Measurements from ENCODE around the gene NUDT6.

GRCh38 chr4:122911588-122911987, 10.8 kb downstream of the NUDT6 start:
- TF ChIP-seq, protein P1, sequence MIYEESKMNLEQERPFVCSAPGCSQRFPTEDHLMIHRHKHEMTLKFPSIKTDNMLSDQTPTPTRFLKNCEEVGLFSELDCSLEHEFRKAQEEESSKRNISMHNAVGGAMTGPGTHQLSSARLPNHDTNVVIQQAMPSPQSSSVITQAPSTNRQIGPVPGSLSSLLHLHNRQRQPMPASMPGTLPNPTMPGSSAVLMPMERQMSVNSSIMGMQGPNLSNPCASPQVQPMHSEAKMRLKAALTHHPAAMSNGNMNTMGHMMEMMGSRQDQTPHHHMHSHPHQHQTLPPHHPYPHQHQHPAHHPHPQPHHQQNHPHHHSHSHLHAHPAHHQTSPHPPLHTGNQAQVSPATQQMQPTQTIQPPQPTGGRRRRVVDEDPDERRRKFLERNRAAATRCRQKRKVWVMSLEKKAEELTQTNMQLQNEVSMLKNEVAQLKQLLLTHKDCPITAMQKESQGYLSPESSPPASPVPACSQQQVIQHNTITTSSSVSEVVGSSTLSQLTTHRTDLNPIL (CRISPR knock-in tag; IDR thresholded peaks at IDR 0.05; ENCODE audit: low read depth) = no peak
- TF ChIP-seq, protein P2, sequence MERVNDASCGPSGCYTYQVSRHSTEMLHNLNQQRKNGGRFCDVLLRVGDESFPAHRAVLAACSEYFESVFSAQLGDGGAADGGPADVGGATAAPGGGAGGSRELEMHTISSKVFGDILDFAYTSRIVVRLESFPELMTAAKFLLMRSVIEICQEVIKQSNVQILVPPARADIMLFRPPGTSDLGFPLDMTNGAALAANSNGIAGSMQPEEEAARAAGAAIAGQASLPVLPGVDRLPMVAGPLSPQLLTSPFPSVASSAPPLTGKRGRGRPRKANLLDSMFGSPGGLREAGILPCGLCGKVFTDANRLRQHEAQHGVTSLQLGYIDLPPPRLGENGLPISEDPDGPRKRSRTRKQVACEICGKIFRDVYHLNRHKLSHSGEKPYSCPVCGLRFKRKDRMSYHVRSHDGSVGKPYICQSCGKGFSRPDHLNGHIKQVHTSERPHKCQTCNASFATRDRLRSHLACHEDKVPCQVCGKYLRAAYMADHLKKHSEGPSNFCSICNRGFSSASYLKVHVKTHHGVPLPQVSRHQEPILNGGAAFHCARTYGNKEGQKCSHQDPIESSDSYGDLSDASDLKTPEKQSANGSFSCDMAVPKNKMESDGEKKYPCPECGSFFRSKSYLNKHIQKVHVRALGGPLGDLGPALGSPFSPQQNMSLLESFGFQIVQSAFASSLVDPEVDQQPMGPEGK (CRISPR knock-in tag; IDR thresholded peaks at IDR 0.05; ENCODE audit: borderline replicate concordance) = no peak
- TF ChIP-seq ARNTL (CRISPR knock-in tag; IDR thresholded peaks at IDR 0.05; ENCODE audit: borderline replicate concordance, low read depth) (no peak), ZNF70 (CRISPR knock-in tag; IDR thresholded peaks at IDR 0.05) (no peak), ZNF8 (CRISPR knock-in tag; IDR thresholded peaks at IDR 0.05) (no peak), OSR1 (CRISPR knock-in tag; IDR thresholded peaks at IDR 0.05) (no peak), SNAI2 (CRISPR knock-in tag; IDR thresholded peaks at IDR 0.05) (no peak), TCF4 (CRISPR knock-in tag; IDR thresholded peaks at IDR 0.05; ENCODE audit: borderline replicate concordance) (no peak)

All from SK-N-SH treated with all-trans-retinoic acid at 6 μM for 48 hours (cell line).